ENCODE results near the gene MED8.

GRCh38 chr1:43379476-43379875 lies 10.1 kb downstream of the MED8 start:
- TF ChIP-seq ZBTB33 (IDR thresholded peaks at IDR 0.05) (no peak), E4F1 (IDR thresholded peaks at IDR 0.05; ENCODE audit: borderline replicate concordance, partially characterized antibody) (no peak)
